Psoas muscle (tissue), 8 donors: Measurements from ENCODE around the gene GPR17. TPM values are rescaled to one million over a fixed set of nuclear protein-coding genes. Genes with fewer than 3 reads are reported as not detected.

Experiments used
- ATAC-seq, 4 donors: fragments of 200-7000 bp; cut with Tn5 transposase; one replicate each; pipeline ENCODE4 v1.9.1; 2020; ENCODE audit warnings: moderate library complexity in 3 of 4, mild to moderate bottlenecking in 2 of 4
- DNase-seq, 2 donors: peaks; one replicate each; pipeline ENCODE4 v3.0.0-alpha.2; 2020
- H3K27ac ChIP-seq: fragments of 200-600 bp; one replicate; pipeline ENCODE4 v1.8.0; 2022
- H3K27me3 ChIP-seq, 3 donors: fragments of 200-600 bp in 1 of 3; one replicate each; pipeline versions ENCODE4 v1.6.1 to v1.8.0; 2013 to 2022; ENCODE audit warnings: low read length in 2 of 3, mild to moderate bottlenecking in 2 of 3, moderate library complexity in 1 of 3; ENCODE audit not compliant: insufficient read depth in 3 of 3
- H3K36me3 ChIP-seq, 2 donors: fragments of 200-600 bp in 1 of 2; one replicate each; pipeline versions ENCODE4 v1.6.1 to v1.8.0; 2013 to 2022; ENCODE audit warnings: low read depth in 1 of 2, mild to moderate bottlenecking in 1 of 2, moderate library complexity in 1 of 2; ENCODE audit not compliant: insufficient read depth in 1 of 2
- H3K4me1 ChIP-seq: fragments of 200-600 bp; one replicate; pipeline ENCODE4 v1.8.0; 2022
- H3K4me3 ChIP-seq: fragments of 200-600 bp; one replicate; pipeline ENCODE4 v1.8.0; 2022; ENCODE audit warnings: mild to moderate bottlenecking
- H3K9me3 ChIP-seq: fragments of 200-600 bp; one replicate; pipeline ENCODE4 v1.8.0; 2022
- WGBS, 3 donors: extraction: QIAGEN DNeasy Blood & Tissue Kit; methylation state at CpG; one replicate each; pipeline versions ENCODE4 v1.1.6 to v1.1.7; 2013; 5-methylcytosine and 5-hydroxymethylcytosine counted together
- intact Hi-C, 2 donors: fragments of 100-400 bp; cut with DNase I; formaldehyde crosslinking; loops; one replicate each; pipeline versions ENCODE4 v1.11.0 to v1.14.2; 2022
- polyA plus RNA-seq, 3 donors: library from polyadenylated mRNA; stranded (reverse); fragments of 200-250 nt; gene quantifications; one replicate each; pipeline ENCODE4 v1.2.3, GENCODE V29; 2013
- total RNA-seq, 4 donors: library from RNA; stranded (reverse); fragmentation: NEBNext Ultra II Directional in 2 of 4; extraction: Animal tissue kit (Norgen Biotek cat#: 25700) in 2 of 4; gene quantifications; one replicate each; pipeline versions ENCODE4 v1.2.1 to v1.2.4, GENCODE V29; 2021 to 2023
- TF ChIP-seq, protein P1 (sequence below): fragments of 200-600 bp; IDR thresholded peaks from one replicate; pipeline ENCODE4 v1.8.0; 2022; ENCODE audit warnings: antibody characterized with exemption
- donor health status: healthy with polysubstance abuse.
- donor health status: DM: no; HTN: no; CAD: no; lungs with moderate emphysema.
- donor health status: Bipolar disorder and iron deficiency.
- donor health status: healthy.
- donor health status: DM: yes; HTN: yes; CAD: no.
- donor health status: DM: no; HTN: no; CAD: no.
- donor health status: DM: no; HTN: no; CAD: no.
- donor health status: DM: yes; HTN: yes; CAD: no.

Gene GPR17
- total and polyA plus RNA-seq, 7 donors, result 0.14 to 0.35 (median 0.19) TPM; not detected in 3

GRCh38 chr2:127606625-127607398 lies 39.1 kb upstream of the GPR17 start:
- intact Hi-C loops, result no loop called here
- H3K9me3 ChIP-seq, result no peaks in the 10 kb centered on the region
- H3K4me3 ChIP-seq, result no peak overlapping the region
- WGBS, 3 donors, result 88% methylated on average over 17 of the region's 17 CpGs
- H3K4me1 ChIP-seq, result no peaks in the 10 kb centered on the region
- H3K36me3 ChIP-seq, result no peaks in the 10 kb centered on the region
- peaks cover 0 to 3% (median 0%) of the 10 kb centered on the region in 3 donors for H3K27me3 ChIP-seq
- no peak for DNase-seq
- ATAC-seq, result no peak
- TF ChIP-seq, protein P1, sequence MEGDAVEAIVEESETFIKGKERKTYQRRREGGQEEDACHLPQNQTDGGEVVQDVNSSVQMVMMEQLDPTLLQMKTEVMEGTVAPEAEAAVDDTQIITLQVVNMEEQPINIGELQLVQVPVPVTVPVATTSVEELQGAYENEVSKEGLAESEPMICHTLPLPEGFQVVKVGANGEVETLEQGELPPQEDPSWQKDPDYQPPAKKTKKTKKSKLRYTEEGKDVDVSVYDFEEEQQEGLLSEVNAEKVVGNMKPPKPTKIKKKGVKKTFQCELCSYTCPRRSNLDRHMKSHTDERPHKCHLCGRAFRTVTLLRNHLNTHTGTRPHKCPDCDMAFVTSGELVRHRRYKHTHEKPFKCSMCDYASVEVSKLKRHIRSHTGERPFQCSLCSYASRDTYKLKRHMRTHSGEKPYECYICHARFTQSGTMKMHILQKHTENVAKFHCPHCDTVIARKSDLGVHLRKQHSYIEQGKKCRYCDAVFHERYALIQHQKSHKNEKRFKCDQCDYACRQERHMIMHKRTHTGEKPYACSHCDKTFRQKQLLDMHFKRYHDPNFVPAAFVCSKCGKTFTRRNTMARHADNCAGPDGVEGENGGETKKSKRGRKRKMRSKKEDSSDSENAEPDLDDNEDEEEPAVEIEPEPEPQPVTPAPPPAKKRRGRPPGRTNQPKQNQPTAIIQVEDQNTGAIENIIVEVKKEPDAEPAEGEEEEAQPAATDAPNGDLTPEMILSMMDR, result no peak
- no peak overlapping the region for H3K27ac ChIP-seq

GRCh38 chr2:127607399-127607908 lies 38.5 kb upstream of the GPR17 start:
- ATAC-seq, result no peak
- Histone ChIP-seq H3K27me3 (peaks cover 0 to 3% (median 0%) of the 10 kb centered on the region in 3 donors), H3K27ac (no peak overlapping the region), H3K36me3 (no peaks in the 10 kb centered on the region), H3K4me3 (no peak overlapping the region), H3K4me1 (no peaks in the 10 kb centered on the region), H3K9me3 (no peaks in the 10 kb centered on the region)
- 93 to 97% (median 93%) methylated on average over 9 of the region's 9 CpGs for WGBS, 3 donors
- TF ChIP-seq, protein P1, result no peak
- intact Hi-C loops, result no loop called here
- DNase-seq, result no peak

GRCh38 chr2:127608061-127609030 lies 37.6 kb upstream of the GPR17 start:
- H3K27me3 ChIP-seq, result peaks cover 0 to 3% (median 0%) of the 10 kb centered on the region in 3 donors
- no peaks in the 10 kb centered on the region for H3K4me1 ChIP-seq
- ATAC-seq (no peak), DNase-seq (no peak)
- intact Hi-C loops, result no loop called here
- H3K9me3 ChIP-seq, result no peaks in the 10 kb centered on the region
- no peaks in the 10 kb centered on the region for H3K36me3 ChIP-seq
- H3K4me3 ChIP-seq, result no peak overlapping the region
- no peak overlapping the region for H3K27ac ChIP-seq
- 86 to 90% (median 88%) methylated on average over 25 of the region's 25 CpGs for WGBS, 3 donors
- TF ChIP-seq, protein P1, result no peak

- H3K27ac ChIP-seq, result no peak overlapping the region
- H3K27me3 ChIP-seq, result peaks cover 0 to 3% (median 0%) of the 10 kb centered on the region in 3 donors
- H3K9me3 ChIP-seq, result no peaks in the 10 kb centered on the region
- H3K36me3 ChIP-seq, result no peaks in the 10 kb centered on the region
- no peak for DNase-seq
- WGBS, 3 donors, result 90 to 96% (median 94%) methylated on average over 21 to 24 of the region's 24 CpGs
- ATAC-seq, result no peak
- H3K4me1 ChIP-seq, result no peaks in the 10 kb centered on the region
- intact Hi-C loops, result no loop called here
- no peak overlapping the region for H3K4me3 ChIP-seq
- TF ChIP-seq, protein P1, result no peak
Observed at GRCh38 chr2:127609031-127609751, 36.8 kb upstream of the GPR17 start.
